A549 (cell line): ENCODE data around the gene FAM53B. TPM values are rescaled to one million over a fixed set of nuclear protein-coding genes. Genes with fewer than 3 reads are reported as not detected.

Experiments used
- ATAC-seq, 2 experiments: fragments of 200-7000 bp in 1 of 2; fragments of >200 bp in 1 of 2; cut with Nextera tagmentation in 1 of 2; cut with Tn5 transposase in 1 of 2; 3 replicates each; pipeline versions ENCODE4 v1.8.0 to v1.9.1; 2018 to 2020; ENCODE audit warnings: mild to moderate bottlenecking in 1 of 2, moderate library complexity in 1 of 2
- CTCF ChIA-PET: fragments of 300-600 bp; sonication (Branson Sonifier 250); formaldehyde crosslinking; extraction: SDS; loops from one replicate; lab custom pipeline; 2021; ENCODE audit warnings: antibody characterized with exemption, inconsistent platforms; lab: Yijun Ruan, JAX
- POLR2A ChIA-PET: fragments of 350-600 bp; formaldehyde crosslinking; extraction: SDS; loops from one replicate; lab custom pipeline; 2021; ENCODE audit warnings: antibody characterized with exemption, inconsistent platforms; lab: Yijun Ruan, JAX
- DNase-seq, 2 experiments: peaks; one replicate each; pipeline versions ENCODE4 v3.0.0 to v3.0.0-alpha.2; 2011 to 2016; ENCODE audit warnings: low read depth in 1 of 2, low spot score in 1 of 2
- FAIRE-seq: peaks from 2 replicates; lab custom pipeline; 2011; peaks lifted over from hg19 to GRCh38; lab: Jason Lieb, UNC
- H3K27ac ChIP-seq, 2 experiments: fragments of >200 bp; sonication (Bioruptor Twin); formaldehyde crosslinking; 3 replicates each; pipeline ENCODE4 v1.5.1; 2016 to 2017
- H3K4me1 ChIP-seq: fragments of >200 bp; sonication (Bioruptor Twin); formaldehyde crosslinking; 3 replicates; pipeline ENCODE4 v1.6.1; 2016
- H3K4me2 ChIP-seq: fragments of >200 bp; sonication (Bioruptor Twin); formaldehyde crosslinking; 3 replicates; pipeline ENCODE4 v1.6.1; 2016
- H3K4me3 ChIP-seq: fragments of >200 bp; sonication (Bioruptor Twin); formaldehyde crosslinking; 3 replicates; pipeline ENCODE4 v1.5.1; 2016
- H3K9me3 ChIP-seq: fragments of >200 bp; sonication (Bioruptor Twin); formaldehyde crosslinking; 3 replicates; pipeline ENCODE4 v1.6.1; 2016
- CBX8 ChIP-seq: fragments of 200-600 bp; sonication (generic); IDR thresholded peaks from 2 replicates; pipeline ENCODE4 v1.6.1; 2016
- FOSB ChIP-seq: fragments of 250-450 bp; sonication (Bioruptor Pico); IDR thresholded peaks from 2 replicates; pipeline ENCODE4 v1.5.0; 2020; ENCODE audit warnings: mild to moderate bottlenecking, moderate library complexity
- FOXS1 ChIP-seq: fragments of 250-450 bp; sonication (Bioruptor Pico); IDR thresholded peaks from 2 replicates; pipeline ENCODE4 v1.5.0; 2020; ENCODE audit warnings: mild to moderate bottlenecking, moderate library complexity
- GATA3 ChIP-seq: IDR thresholded peaks from 2 replicates; pipeline ENCODE4 v1.6.1; 2012; ENCODE audit warnings: borderline replicate concordance
- HOXB13 ChIP-seq: fragments of 250-450 bp; sonication (Bioruptor Pico); IDR thresholded peaks from 2 replicates; pipeline ENCODE4 v1.5.0; 2020; ENCODE audit warnings: low read depth, mild to moderate bottlenecking, moderate library complexity
- JUN ChIP-seq, 2 experiments: fragments of >200 bp; sonication (Bioruptor Twin); formaldehyde crosslinking; IDR thresholded peaks; 2 replicates in 1 of 2; 3 replicates in 1 of 2; pipeline ENCODE4 v1.6.1; 2016 to 2017
- JUNB ChIP-seq: fragments of >200 bp; sonication (Bioruptor Twin); formaldehyde crosslinking; IDR thresholded peaks from 2 replicates; pipeline ENCODE4 v1.6.1; 2016
- KDM1A ChIP-seq: fragments of 200-600 bp; sonication (generic); IDR thresholded peaks from 2 replicates; pipeline ENCODE4 v1.6.1; 2016; ENCODE audit warnings: low read depth, mild to moderate bottlenecking
- MAZ ChIP-seq: fragments of 150-350 bp; IDR thresholded peaks from 2 replicates; pipeline ENCODE4 v1.6.1; 2014; ENCODE audit warnings: antibody characterized with exemption, low read depth, low read length, borderline replicate concordance
- NFE2L2 ChIP-seq: fragments of 150-350 bp; conservative IDR thresholded peaks from 2 replicates; pipeline ENCODE4 v1.6.1; 2014; ENCODE audit warnings: low read length
- PHF8 ChIP-seq: fragments of 200-600 bp; sonication (generic); IDR thresholded peaks from 2 replicates; pipeline ENCODE4 v1.6.1; 2016; ENCODE audit warnings: low read depth, mild to moderate bottlenecking, antibody characterized with exemption, moderate library complexity, borderline replicate concordance
- SMC3 ChIP-seq: fragments of >200 bp; sonication (Bioruptor Twin); formaldehyde crosslinking; IDR thresholded peaks from 3 replicates; pipeline ENCODE4 v1.6.1; 2018; ENCODE audit warnings: inconsistent platforms
- SREBF2 ChIP-seq: fragments of 450-650 bp; IDR thresholded peaks from 2 replicates; pipeline ENCODE4 v1.6.1; 2014; ENCODE audit warnings: mild to moderate bottlenecking, moderate library complexity
- TP53 ChIP-seq: fragments of 250-450 bp; sonication (Bioruptor Pico); IDR thresholded peaks from 2 replicates; pipeline ENCODE4 v1.5.0; 2021; ENCODE audit warnings: mild to moderate bottlenecking, moderate library complexity
- WGBS: methylation state at CpG from one replicate; pipeline ENCODE4 v1.1.6; 2017; ENCODE audit errors: missing lambda C conversion rate; 5-methylcytosine and 5-hydroxymethylcytosine counted together
- polyA minus RNA-seq: library from RNA; depleted of rRNA, polyadenylated mRNA; stranded (reverse); fragments of >200 nt; gene quantifications from 2 replicates; pipeline ENCODE4 v1.2.3, GENCODE V29; 2011; rRNA and poly(A)+ RNA removed
- polyA plus RNA-seq, 4 experiments: library from polyadenylated mRNA; depleted of rRNA in 3 of 4; stranded (reverse); fragments of >200 nt; fragmentation: RNase III in 1 of 4; extraction: RNeasy Plus Mini Kit Qiagen cat#74134 plus additional on column Dnase treatment in 1 of 4; gene quantifications; 2 replicates in 3 of 4; 3 replicates in 1 of 4; pipeline ENCODE4 v1.2.3, GENCODE V29; 2011 to 2017
- TF ChIP-seq, protein P1 (sequence below): fragments of >200 bp; sonication (Bioruptor Twin); formaldehyde crosslinking; IDR thresholded peaks from 3 replicates; pipeline ENCODE4 v1.5.1; 2016
- TF ChIP-seq, protein P2 (sequence below): fragments of >200 bp; sonication (Bioruptor Twin); formaldehyde crosslinking; IDR thresholded peaks from 3 replicates; pipeline ENCODE4 v1.6.1; 2016
- TF ChIP-seq, protein P3 (sequence below): IDR thresholded peaks from 2 replicates; pipeline ENCODE4 v1.6.1; 2012
- TF ChIP-seq, protein P4 (sequence below): IDR thresholded peaks from 2 replicates; pipeline ENCODE4 v1.6.1; 2012

FAM53B gene, protein sequence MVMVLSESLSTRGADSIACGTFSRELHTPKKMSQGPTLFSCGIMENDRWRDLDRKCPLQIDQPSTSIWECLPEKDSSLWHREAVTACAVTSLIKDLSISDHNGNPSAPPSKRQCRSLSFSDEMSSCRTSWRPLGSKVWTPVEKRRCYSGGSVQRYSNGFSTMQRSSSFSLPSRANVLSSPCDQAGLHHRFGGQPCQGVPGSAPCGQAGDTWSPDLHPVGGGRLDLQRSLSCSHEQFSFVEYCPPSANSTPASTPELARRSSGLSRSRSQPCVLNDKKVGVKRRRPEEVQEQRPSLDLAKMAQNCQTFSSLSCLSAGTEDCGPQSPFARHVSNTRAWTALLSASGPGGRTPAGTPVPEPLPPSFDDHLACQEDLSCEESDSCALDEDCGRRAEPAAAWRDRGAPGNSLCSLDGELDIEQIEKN
- polyA plus RNA-seq (2011; rRNA removed): 5.1 and 6.3 TPM in 2 replicates
- 4.5 and 6.9 TPM in 2 replicates for polyA plus RNA-seq (2012; cell fraction: cytosol; rRNA removed)
- 13.3 and 14.8 TPM in 2 replicates for polyA plus RNA-seq (2012; cell fraction: nucleus; rRNA removed)
- polyA plus RNA-seq (2017; fragmentation: RNase III; extraction: RNeasy Plus Mini Kit Qiagen cat#74134 plus additional on column Dnase treatment): 8.2 to 8.5 TPM (median 8.2 TPM) in 3 replicates
- 18.5 and 21.4 TPM in 2 replicates for polyA minus RNA-seq

DNA sequence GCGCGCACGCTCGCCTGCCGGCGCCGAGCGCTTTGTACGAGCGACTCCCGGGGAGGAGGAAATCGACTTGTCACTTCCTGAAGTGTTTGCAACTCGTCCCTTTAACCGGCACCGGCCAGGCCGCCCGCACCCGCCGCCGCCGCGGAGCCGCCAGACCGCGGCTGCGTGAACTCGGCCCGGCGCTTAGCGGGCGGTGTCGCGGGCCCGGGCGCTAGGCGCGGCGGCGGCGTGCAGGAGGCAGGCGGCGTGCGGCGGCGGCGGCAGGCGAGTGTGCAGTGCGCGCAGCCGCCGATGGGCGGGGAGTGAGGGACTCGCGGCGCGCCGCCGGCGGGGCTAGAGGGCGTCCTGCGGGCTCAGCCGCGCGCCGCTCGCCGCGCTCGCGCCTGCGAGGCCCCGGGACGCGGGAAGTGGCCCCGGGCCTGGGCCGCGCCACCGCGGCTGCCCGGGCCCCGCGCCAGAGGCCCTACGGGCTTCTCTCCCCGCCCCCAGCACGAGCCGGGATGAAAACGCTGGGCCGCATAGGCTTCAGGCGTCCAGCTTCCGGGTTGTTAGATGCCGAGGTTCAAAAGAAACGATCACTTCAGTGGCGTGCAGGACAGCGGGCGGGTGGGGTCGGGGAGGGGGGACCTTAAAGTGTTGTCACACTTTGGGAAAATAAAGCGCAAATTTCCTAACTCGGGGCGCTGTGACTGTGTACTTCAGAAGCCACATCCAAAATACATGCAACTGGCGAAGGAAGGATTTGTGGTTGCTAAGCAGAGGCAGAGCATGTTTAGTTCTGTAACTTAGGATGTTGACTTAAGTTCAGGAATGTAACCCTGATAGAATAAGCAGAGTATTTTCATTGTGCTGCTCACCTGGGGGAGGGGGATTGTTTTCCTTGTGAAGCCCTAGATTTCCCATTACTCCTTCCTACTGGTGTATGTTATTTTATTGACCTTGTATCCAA is at the start of gene FAM53B:
Gene FAM53B, minus strand, starts transcription at position 277 of the 949 bp plus-strand sequence. CDS start 37,665 bp downstream, outside the sequence.
- Histone ChIP-seq H3K9me3 (no peaks in the 10 kb centered on the region), H3K27ac (peak within 1 kb of the TSS; percentile 87 to 95), H3K4me2 (peak within 1 kb of the TSS; percentile 87), H3K4me3 (peak within 1 kb of the TSS; percentile 84), H3K4me1 (peaks cover 31% of the 10 kb centered on the region)
- CTCF ChIA-PET: interaction anchor here (0.9 to 5.3 kb wide), 12 partner anchors 10 to 291 kb away, joined by 3 to 40 read pairs (median 4); no protein-coding TSS in a partner anchor
- ATAC-seq (peak; percentile 69 to 79), FAIRE-seq (no peak), DNase-seq (peak; percentile 78 to 82)
- WGBS: 2% methylated on average over 54 of the region's 100 CpGs
- POLR2A ChIA-PET: interaction anchor here (0.6 kb wide), 1 partner anchor 206 kb away, joined by 3 read pairs; no protein-coding TSS in a partner anchor
- TF ChIP-seq, protein P1, sequence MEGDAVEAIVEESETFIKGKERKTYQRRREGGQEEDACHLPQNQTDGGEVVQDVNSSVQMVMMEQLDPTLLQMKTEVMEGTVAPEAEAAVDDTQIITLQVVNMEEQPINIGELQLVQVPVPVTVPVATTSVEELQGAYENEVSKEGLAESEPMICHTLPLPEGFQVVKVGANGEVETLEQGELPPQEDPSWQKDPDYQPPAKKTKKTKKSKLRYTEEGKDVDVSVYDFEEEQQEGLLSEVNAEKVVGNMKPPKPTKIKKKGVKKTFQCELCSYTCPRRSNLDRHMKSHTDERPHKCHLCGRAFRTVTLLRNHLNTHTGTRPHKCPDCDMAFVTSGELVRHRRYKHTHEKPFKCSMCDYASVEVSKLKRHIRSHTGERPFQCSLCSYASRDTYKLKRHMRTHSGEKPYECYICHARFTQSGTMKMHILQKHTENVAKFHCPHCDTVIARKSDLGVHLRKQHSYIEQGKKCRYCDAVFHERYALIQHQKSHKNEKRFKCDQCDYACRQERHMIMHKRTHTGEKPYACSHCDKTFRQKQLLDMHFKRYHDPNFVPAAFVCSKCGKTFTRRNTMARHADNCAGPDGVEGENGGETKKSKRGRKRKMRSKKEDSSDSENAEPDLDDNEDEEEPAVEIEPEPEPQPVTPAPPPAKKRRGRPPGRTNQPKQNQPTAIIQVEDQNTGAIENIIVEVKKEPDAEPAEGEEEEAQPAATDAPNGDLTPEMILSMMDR: peak; percentile 16; the same call in 2 of the 3 replicates
- TF ChIP-seq FOXS1 (CRISPR knock-in tag) (no peak), FOSB (CRISPR knock-in tag) (0 out of 2 replicates have a peak, but pooled peaks have one; percentile 17), JUN (IDR thresholded peaks at IDR 0.05) (peak in 1 of 2 experiments; percentile 68; a peak in 3 of 5 replicates), SMC3 (peak; percentile 6; the same call in 1 of the 3 replicates), KDM1A (no peak), PHF8 (peak; percentile 5; the same call in 1 of the 2 replicates)
- TF ChIP-seq, protein P2, sequence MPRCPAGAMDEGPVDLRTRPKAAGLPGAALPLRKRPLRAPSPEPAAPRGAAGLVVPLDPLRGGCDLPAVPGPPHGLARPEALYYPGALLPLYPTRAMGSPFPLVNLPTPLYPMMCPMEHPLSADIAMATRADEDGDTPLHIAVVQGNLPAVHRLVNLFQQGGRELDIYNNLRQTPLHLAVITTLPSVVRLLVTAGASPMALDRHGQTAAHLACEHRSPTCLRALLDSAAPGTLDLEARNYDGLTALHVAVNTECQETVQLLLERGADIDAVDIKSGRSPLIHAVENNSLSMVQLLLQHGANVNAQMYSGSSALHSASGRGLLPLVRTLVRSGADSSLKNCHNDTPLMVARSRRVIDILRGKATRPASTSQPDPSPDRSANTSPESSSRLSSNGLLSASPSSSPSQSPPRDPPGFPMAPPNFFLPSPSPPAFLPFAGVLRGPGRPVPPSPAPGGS: peak; percentile 62; the same call in 1 of the 3 replicates
- TF ChIP-seq, protein P3, sequence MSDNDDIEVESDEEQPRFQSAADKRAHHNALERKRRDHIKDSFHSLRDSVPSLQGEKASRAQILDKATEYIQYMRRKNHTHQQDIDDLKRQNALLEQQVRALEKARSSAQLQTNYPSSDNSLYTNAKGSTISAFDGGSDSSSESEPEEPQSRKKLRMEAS: peak; percentile 25

DNA sequence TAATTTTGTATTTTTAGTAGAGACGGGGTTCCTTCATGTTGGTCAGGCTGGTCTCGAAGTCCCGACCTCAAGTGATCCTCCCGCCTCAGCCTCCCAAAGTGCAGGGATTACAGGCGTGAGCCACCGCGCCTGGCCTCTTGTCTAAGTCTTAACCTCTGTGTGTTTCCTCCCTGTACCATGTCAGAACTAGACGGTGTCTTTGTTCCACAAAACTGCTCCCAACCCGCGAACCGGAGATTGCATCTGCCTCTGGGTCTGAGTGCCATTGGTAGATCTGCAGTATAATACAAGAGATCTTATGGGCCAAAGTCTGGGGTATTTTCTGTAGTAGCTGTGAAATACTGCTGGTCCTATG is 48.8 kb upstream of the FAM53B start:
- POLR2A ChIA-PET: interaction anchor here (3.5 kb wide), 1 partner anchor 9 kb away, joined by 30 read pairs; the partner anchor contains the start of gene ABRAXAS2
- ATAC-seq (no peak), DNase-seq (no peak), FAIRE-seq (no peak)
- Histone ChIP-seq H3K4me1 (peaks cover 5% of the 10 kb centered on the region; the same call in 2 of the 3 replicates), H3K4me3 (peak overlapping the region; percentile 93; the same call in 2 of the 3 replicates), H3K9me3 (no peaks in the 10 kb centered on the region), H3K4me2 (peak overlapping the region; percentile 63), H3K27ac (peak overlapping the region; percentile 94 to 98)
- CTCF ChIA-PET: no interaction called here
- 92% methylated on average over 11 of the region's 11 CpGs for WGBS
- TF ChIP-seq JUNB: no peak
- TF ChIP-seq KDM1A: no peak
- no peak for TF ChIP-seq MAZ
- no peak for TF ChIP-seq TP53 (CRISPR knock-in tag)
- TF ChIP-seq CBX8: no peak
- TF ChIP-seq GATA3: no peak
- TF ChIP-seq HOXB13 (CRISPR knock-in tag): no peak
- TF ChIP-seq, protein P4, sequence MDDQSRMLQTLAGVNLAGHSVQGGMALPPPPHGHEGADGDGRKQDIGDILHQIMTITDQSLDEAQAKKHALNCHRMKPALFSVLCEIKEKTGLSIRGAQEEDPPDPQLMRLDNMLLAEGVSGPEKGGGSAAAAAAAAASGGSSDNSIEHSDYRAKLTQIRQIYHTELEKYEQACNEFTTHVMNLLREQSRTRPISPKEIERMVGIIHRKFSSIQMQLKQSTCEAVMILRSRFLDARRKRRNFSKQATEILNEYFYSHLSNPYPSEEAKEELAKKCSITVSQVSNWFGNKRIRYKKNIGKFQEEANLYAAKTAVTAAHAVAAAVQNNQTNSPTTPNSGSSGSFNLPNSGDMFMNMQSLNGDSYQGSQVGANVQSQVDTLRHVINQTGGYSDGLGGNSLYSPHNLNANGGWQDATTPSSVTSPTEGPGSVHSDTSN: no peak
- TF ChIP-seq NFE2L2: no peak
- TF ChIP-seq SREBF2: no peak
